ENCODE measurements around the gene CXCL6.

CXCL6 gene

DNA sequence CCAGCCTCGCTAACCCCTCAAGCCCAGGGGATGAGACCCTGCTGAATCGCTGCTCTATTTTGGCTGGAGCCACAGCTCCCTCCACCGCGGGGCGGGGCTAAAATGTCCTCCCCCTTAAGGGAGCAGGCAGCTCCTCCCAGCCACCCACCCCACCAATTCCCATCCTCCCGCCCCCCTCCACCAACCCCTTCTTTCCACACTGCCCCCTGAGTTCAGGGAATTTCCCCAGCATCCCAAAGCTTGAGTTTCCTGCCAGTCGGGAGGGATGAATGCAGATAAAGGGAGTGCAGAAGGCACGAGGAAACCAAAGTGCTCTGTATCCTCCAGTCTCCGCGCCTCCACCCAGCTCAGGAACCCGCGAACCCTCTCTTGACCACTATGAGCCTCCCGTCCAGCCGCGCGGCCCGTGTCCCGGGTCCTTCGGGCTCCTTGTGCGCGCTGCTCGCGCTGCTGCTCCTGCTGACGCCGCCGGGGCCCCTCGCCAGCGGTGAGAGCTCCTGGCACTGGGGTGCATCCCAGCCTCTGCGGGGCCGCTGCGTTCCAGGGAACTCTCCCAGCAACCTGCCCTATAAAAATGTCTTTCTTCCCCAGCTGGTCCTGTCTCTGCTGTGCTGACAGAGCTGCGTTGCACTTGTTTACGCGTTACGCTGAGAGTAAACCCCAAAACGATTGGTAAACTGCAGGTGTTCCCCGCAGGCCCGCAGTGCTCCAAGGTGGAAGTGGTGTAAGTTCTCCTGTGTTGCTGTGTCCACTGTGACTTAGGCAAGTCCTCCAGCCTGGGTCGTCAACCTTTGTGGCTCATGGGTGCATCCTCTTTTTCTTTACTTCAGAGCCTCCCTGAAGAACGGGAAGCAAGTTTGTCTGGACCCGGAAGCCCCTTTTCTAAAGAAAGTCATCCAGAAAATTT lies at the start of gene CXCL6:
Gene CXCL6 (plus strand): TSS at position 306 of the 907 bp plus-strand sequence. CDS start 73 bp downstream, at position 379.
- peak; percentile 12 for DNase-seq

DNA sequence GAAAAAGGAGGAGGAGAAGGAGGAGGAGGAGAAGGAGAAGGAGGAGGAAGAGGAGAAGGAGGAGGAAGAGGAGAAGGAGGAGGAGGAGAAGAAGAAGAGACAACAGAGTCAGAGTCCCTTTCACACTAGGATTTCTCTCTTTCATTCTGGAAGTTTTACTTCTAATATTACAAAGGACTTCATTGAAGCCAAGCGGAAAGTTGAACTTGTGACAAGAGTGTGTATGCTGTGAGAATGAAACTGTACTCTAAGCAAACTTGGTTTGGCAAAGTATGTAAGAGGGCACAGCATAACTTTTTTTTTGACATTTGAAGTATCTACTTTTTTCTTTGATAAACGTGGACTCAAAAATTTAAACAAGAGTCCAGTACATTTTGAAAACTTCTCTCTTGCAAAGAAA lies 48.1 kb upstream of the CXCL6 start:
- DNase-seq: no peak

DNA sequence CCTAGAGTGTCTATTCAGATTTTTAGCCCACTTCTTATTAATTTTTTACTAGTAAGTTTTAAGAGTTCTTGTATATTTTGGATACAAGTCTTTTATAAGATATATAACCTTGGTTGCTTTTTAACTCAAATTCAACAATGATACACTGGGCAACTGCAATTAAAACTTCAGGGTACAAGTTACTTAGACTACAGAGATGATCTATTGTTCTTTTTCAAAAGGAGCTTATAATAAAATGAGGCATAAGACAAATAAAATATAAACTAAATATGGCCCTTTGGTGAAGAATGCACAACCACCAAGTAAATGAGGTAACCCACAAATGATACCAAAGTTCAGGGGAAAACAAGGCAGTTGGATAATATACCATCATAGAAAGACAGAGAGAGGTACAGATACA lies 37.6 kb upstream of the CXCL6 start:
- no peak for DNase-seq

GRCh38 chr4:73800206-73800605 lies 36.3 kb upstream of the CXCL6 start:
- DNase-seq: no peak

GRCh38 chr4:73801692-73802091 lies 34.8 kb upstream of the CXCL6 start:
- no peak for DNase-seq

DNA sequence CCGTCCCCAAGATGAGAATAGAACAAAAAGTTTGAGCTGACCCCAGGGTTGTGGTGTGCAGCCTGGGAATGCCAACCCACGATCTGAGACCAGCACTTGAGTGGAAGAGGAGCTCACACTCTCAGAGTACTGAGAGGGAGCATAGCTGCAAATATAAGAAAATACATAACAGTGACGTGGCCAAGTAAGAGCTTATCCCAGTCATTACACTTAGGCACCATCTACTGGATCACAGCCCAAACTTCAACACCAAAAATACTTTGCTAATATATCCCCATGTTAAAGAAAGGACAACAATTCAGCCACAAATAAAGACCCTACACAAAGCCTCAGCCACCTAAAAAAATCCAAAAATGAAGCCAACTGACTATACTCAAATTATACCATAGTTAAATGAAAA lies 33.3 kb upstream of the CXCL6 start:
- DNase-seq: no peak

DNA sequence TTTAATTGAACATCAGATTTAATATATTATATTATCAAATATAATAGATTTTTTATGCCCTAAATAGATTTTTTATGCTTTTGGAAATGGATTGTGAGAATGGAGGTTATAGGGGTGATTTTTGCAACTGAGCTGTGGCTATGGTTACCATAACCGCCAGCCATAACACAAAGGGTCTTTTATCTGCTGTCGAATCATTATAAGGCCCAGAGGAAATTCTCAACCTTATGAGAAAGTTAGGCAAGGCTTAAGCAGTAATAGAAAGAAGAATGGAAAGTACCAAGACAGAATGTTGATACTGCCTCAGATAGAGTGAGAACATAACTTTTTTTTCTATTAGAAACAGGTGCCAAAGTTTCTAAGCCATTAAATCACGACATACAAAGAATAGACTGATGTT lies 26.3 kb upstream of the CXCL6 start:
- DNase-seq: no peak

- no peak for DNase-seq
Measured at GRCh38 chr4:73811841-73812240, 24.6 kb upstream of the CXCL6 start.

DNA sequence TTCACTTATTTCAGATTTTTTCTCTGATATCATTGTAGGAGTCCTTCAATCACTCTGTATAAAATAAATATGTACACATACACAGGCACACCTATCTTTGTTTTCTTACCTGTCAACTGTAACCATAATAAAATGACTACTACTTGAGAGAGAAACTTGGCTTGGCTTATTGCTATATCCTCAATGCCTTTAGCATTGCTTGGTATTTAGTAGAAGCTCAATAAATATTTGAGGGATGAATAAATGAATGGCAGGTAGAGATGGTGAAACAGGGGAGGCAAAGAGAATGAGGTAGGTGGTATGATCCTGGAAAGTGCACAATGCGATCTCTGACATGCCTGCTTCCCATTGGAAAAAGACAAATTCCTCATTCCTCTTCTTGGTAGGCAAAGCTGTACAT lies 21.8 kb upstream of the CXCL6 start:
- no peak for DNase-seq

GRCh38 chr4:73815145-73815544 lies 21.3 kb upstream of the CXCL6 start:
- peak; percentile 78 for DNase-seq

DNA sequence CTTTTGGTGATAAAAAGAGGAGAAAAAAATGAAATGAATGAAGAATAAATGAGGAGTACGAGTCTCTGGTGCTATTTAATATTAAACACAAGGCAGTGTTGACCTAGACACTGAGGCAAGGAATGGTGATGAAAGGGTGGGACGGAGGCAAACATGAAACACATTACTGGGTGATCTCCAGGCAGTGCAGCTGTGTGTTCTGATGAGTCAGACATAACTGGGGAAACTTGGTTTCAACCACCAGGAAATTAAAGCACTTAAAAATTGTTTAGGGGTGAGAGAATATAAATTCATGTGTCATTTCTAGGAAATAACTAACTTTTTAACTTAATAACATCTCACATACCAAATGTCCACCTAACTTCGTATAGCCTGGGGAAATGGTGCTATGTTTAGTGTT lies 19.7 kb upstream of the CXCL6 start:
- peak; percentile 79 for DNase-seq

DNA sequence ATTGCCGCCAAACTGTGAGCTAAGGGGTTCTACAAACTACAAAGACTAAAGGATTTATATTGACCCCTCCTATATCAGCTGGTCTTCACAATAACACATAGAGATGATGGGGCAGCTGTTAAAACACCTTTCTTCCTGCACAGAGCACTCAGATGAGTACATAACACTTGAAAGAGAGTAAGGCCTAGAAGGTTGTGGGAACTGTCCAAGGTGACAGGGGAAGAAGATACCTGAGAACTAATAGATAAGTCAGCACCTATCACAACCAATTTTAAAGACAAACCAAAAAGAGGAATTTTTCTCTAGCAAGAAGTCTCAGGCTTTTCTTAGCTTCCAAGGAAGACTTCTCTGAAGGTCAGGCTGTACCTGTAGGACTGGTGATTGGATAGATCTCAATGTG lies 19.1 kb upstream of the CXCL6 start:
- no peak for DNase-seq

GRCh38 chr4:73821325-73821724 lies 15.2 kb upstream of the CXCL6 start:
- DNase-seq: peak; percentile 38

DNA sequence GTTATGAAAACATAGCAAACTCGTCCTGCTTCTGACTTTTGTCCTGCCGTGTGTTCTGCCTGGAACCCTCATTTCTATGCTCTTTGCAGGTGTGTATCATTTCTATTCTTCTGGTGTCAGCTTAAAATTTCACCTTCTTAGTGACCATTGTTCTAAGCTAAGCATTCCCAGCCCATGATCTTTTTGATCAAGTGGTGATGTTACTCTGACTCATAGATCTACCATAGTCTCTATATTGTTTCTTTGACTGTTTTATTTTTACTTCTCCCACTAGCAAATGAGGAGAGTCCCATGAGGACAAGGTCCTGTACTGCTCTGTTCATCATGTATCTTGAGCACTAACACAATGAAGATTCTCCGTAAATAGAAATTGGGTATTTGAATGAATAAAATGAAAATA lies 14.1 kb upstream of the CXCL6 start:
- no peak for DNase-seq

GRCh38 chr4:73822812-73823504 lies 13.5 kb upstream of the CXCL6 start:
- DNase-seq: peak; percentile 71

DNA sequence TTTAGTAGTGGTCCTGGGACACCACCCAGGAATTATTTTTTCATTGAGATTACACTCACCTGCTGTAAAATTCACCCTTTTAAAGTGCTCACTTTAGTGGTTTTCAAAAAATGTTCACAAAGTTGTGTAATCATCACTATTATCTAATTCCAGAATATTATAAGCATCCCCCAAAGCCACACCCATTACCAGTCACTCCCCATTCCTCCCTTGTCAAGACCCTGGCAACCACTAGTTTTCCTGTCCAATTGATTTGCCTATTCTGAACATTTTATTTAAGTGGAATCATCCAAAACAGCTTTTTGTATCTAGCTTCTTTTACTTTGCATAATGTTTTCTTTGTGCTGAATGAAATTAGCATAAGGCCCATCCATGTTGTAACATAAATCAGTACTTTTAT lies 12.7 kb upstream of the CXCL6 start:
- no peak for DNase-seq

- DNase-seq: peak; percentile 83
Measured at GRCh38 chr4:73828956-73829355, 7.5 kb upstream of the CXCL6 start.

GRCh38 chr4:73831569-73831968 lies 4.9 kb upstream of the CXCL6 start:
- no peak for DNase-seq

DNA sequence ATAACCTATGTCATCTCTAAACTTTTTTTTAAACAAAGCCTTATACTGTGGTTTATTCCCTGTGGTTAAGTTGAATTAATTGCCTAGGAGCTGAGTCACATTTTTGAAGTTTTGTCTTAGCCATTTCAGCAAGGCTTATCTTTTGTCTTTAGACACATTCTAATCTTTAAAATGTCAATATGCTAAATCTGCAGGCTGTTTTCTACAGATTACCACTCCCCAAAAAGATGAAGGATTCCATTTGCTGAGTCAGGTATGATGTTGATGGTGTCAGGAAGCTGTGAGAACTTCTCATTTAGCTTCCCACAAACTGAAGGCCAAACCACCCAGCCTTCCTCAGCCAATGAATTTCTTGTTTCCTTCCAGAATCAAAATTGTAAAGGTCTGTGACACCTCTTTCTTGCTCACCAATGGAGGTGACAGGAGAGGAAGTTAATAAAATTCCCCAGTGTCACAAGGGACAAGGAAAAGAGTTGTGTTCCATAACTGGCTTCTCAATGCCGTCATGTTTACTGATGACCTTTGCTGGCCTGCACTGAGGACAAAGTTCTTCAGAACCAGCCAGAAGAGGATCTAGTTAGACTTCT lies 3.7 kb upstream of the CXCL6 start:
- DNase-seq: no peak

DNA sequence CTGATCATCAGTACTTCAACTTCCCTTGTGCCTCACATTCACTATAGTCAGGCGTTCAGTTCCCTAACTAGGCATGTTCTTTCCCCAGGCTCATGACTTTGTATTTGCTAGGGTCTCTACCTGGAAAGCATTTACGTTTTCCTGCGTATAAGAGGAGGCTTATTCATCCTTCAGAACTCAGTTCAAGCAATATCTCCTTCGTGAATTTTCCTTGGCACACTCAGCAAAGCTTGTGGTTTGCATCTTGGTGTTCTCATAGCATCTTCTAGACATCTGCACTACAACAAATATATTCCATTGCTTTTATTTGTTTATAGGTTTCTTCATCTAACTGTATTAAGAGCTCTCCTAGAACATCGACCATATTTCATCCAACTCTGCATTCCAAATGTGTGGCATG lies 2.6 kb downstream of the CXCL6 start:
- DNase-seq: no peak

DNA sequence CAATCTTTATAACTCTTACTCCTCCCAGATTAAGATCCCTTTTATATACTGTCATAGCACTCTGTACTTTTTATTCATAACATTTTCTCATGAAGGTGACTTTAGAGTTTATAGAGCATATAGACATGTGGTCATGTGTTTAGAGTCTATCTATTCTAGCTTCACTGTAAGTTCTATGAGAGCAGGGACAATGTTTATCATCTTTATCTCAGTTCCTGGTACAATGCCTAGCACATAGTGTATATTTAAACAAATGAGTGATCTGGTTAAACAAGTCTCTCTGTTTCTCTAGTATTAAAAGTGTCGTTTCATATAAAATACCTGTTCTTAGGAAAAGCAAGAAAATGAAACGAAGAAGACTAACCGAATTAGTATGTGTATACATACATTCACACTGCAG lies 3.2 kb downstream of the CXCL6 start:
- DNase-seq: no peak

DNA sequence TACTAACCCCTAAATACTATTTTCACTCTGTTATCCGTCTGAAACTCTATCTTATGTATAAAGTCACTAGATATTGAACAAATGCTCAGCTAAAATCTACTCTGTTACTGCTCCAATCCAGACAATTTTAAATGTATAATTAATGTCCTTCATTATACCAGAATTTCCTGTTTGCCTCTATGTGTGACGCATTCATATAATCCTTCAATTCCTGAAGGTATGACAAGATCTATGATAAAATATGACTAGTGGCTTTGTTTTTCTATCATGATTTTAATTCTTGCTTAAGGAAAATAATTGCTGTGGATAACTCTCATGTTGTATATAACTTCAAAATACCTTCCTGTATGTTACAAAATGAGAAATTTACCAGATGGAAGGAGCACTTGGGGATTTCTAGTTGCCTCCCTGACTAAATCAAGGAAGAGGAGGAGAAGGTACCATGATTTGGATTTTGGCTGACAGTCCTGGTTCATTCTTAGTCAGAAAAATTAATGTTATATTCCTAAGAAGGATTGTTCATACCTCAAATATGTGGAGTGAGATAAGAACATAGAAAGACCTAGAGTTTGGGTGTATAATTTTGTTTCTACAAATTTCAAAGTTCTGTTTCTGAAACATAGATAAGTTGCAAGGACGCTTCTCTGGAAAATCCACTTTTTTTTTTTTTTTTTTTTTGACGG lies 4.9 kb downstream of the CXCL6 start:
- no peak for DNase-seq

DNA sequence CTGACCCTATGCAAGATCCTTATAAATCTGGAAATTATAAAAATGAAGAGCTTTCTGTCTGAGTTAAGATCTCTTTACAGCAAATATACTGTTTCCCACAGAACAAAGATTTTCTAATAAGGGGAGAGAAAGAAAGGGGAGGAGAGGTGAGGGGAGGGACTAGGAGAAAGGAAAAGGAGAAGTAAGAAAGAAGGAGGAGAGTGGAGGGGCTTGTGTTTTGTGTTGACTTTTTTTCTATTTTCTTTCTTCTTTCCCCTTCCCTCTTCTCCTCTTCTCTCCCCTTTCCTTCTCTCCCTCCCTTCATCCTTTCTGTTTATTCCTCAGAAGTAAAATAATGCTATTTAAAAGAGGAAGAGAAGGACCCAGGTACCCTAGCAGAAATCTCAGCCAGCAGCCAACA lies 6.2 kb downstream of the CXCL6 start:
- DNase-seq: no peak

All from MV-4-11 (cell line).